ENCODE results near the gene ADAMTS8. TPM values are rescaled to one million over a fixed set of nuclear protein-coding genes. Genes with fewer than 3 reads are reported as not detected.

Gene ADAMTS8
- total and polyA plus RNA-seq, 2 donors (not counting 3 experiments of a cell fraction or from before 2014, with no cell fraction given), result not detected

DNA sequence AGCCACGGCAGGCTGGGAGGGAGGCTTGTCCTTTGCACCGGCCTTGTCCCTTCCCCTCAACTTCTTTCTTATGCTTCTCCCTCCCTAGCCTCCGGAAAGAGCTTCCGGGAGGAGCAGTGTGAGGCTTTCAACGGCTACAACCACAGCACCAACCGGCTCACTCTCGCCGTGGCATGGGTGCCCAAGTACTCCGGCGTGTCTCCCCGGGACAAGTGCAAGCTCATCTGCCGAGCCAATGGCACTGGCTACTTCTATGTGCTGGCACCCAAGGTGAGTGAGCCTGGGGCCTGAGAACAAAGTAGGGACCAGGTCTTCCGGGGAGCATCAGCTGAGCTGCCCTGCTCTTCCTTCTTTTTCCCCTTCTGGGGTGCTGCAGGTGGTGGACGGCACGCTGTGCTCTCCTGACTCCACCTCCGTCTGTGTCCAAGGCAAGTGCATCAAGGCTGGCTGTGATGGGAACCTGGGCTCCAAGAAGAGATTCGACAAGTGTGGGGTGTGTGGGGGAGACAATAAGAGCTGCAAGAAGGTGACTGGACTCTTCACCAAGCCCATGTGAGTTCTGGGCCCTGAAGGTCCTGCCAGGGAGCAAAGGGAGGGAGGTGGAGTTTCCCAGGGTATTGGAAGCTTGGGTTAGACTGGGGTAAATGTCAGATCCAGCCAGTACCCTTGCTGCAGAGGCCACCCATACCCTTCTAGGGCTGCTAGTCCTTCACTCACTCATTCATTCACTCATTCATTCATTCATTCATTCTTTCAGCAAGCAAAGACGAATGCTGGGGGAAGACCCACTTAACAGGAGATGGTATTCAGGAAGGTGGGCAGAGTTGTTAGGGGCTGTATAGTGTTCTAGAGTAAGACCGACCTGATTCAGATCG is 42.7 kb upstream of the ADAMTS8 start:
- Histone ChIP-seq H3K9ac (replicated peaks; ENCODE audit: extremely low read depth, insufficient read depth, low read length) (no peak overlapping the region), H3K4me3 (replicated peaks in 1 of 3; ENCODE audit: insufficient read depth in 1 of 3, low read depth in 1 of 3, low read length in 3 of 3) (no peak overlapping the region), H3K9me3 (replicated peaks; ENCODE audit: control insufficient read depth, insufficient read depth, low read length) (no peaks in the 10 kb centered on the region), H3K9me1 (replicated peaks; ENCODE audit: control insufficient read depth, extremely low read depth, insufficient read depth, low read length) (no peaks in the 10 kb centered on the region), H3K79me2 (ENCODE audit: control insufficient read depth, insufficient read depth, low read length) (no peaks in the 10 kb centered on the region), H3K4me2 (ENCODE audit: insufficient read depth, low read length) (no peak overlapping the region), H2AFZ (ENCODE audit: low read depth, low read length) (no peak overlapping the region), H3K27ac (ENCODE audit: insufficient read depth, low read depth, low read length) (no peak overlapping the region), H4K20me1 (replicated peaks; ENCODE audit: control insufficient read depth, extremely low read depth, insufficient read depth, low read length) (no peaks in the 10 kb centered on the region), H3K27me3 (ENCODE audit: control insufficient read depth in 2 of 2, insufficient read depth in 2 of 2, low read length in 2 of 2) (peaks cover 0 to 2% of the 10 kb centered on the region in 2 experiments), H3K36me3 (ENCODE audit: control insufficient read depth in 2 of 2, extremely low read depth in 1 of 2, insufficient read depth in 2 of 2, low read length in 2 of 2) (no peaks in the 10 kb centered on the region), H3K4me1 (ENCODE audit: control insufficient read depth, extremely low read depth, insufficient read depth, low read length) (no peaks in the 10 kb centered on the region)
- TF ChIP-seq EZH2 (IDR thresholded peaks at IDR 0.05; ENCODE audit: borderline replicate concordance, low read depth, low read length, severe bottlenecking) (no peak), GATA2 (IDR thresholded peaks at IDR 0.05; ENCODE audit: insufficient read depth, insufficient read length, low read depth, low read length) (no peak), POLR2A (IDR thresholded peaks at IDR 0.05; ENCODE audit: low read depth, low read length) (no peak), FOS (IDR thresholded peaks at IDR 0.05; ENCODE audit: borderline replicate concordance, insufficient read depth, low read length) (no peak), POLR2AphosphoS5 (IDR thresholded peaks at IDR 0.05; ENCODE audit: insufficient read depth, low read depth, low read length) (no peak), MYC (IDR thresholded peaks at IDR 0.05; ENCODE audit: low read depth, low read length) (no peak), JUN (IDR thresholded peaks at IDR 0.05; ENCODE audit: borderline replicate concordance, insufficient read depth, insufficient read length, low read depth) (no peak)
- TF ChIP-seq, protein P1, sequence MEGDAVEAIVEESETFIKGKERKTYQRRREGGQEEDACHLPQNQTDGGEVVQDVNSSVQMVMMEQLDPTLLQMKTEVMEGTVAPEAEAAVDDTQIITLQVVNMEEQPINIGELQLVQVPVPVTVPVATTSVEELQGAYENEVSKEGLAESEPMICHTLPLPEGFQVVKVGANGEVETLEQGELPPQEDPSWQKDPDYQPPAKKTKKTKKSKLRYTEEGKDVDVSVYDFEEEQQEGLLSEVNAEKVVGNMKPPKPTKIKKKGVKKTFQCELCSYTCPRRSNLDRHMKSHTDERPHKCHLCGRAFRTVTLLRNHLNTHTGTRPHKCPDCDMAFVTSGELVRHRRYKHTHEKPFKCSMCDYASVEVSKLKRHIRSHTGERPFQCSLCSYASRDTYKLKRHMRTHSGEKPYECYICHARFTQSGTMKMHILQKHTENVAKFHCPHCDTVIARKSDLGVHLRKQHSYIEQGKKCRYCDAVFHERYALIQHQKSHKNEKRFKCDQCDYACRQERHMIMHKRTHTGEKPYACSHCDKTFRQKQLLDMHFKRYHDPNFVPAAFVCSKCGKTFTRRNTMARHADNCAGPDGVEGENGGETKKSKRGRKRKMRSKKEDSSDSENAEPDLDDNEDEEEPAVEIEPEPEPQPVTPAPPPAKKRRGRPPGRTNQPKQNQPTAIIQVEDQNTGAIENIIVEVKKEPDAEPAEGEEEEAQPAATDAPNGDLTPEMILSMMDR (IDR thresholded peaks at IDR 0.05; ENCODE audit: extremely low read depth in 1 of 2, insufficient read depth in 1 of 2, low read depth in 1 of 2, low read length in 2 of 2), result no peak
- TF ChIP-seq, protein P2, sequence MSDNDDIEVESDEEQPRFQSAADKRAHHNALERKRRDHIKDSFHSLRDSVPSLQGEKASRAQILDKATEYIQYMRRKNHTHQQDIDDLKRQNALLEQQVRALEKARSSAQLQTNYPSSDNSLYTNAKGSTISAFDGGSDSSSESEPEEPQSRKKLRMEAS (IDR thresholded peaks at IDR 0.05; ENCODE audit: insufficient read depth, insufficient read length), result no peak
- no TSS peak for BruUV-seq (replicated peaks)
- FAIRE-seq, result no peak
- dilution Hi-C loops (cut with MboI; ENCODE audit: extremely low pct_ligation_motif_present, low sequenced_read_pairs) (no loop called here), intact Hi-C loops (cut with micrococcal nuclease) (no loop called here)
- POLR2A ChIA-PET, result no interaction called here
- DNase-seq (ENCODE audit: low read depth, low spot score), result no peak
- CTCF ChIA-PET, result interaction anchor here (1.0 kb wide), 1 partner anchor 36 kb away, joined by 3 read pairs; no protein-coding TSS in a partner anchor

All from endothelial cell of umbilical vein (primary cell).